ENCODE results near the gene CA9.

The CA9 gene

DNA sequence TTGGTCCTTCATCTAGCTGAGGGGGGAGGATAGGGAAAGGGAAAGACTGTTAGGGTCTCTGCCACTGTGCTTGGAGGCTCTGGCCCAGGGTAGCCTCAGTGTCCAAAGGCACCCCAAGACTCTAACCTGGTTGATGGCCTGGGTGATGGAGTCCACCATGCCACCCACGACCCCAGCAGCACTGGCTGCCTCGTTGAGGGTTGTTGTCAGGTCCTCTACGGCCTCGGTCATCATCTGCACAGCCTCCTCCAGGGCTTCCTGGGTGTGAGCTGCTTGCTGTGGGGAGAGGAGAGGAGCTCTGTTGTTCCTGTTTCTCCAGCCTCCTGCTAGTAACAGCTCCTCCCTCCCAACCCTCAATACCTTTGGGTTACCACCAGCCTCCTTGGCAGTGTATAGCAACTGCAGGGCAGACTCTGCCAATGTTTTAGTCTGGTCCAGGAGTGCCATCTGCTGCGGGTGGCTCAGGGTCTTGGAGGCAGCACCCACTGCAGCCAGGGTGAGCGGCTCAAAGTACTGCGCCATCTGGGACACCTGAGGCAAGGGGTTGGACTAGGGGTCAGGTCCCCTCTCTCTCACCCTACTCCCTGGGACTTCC lies 32.2 kb downstream of the CA9 start:
- no peak for TF ChIP-seq CTCF (IDR thresholded peaks at IDR 0.05; ENCODE audit: control insufficient read depth, extremely low read depth, insufficient read depth)
- DNase-seq (ENCODE audit: low read depth) = no peak
- H3K4me3 ChIP-seq (ENCODE audit: low read depth, low read length) = no peak overlapping the region

- no peak overlapping the region for H3K4me3 ChIP-seq (ENCODE audit: low read depth, low read length)
- no peak for DNase-seq (ENCODE audit: low read depth)
- no peak for TF ChIP-seq CTCF (IDR thresholded peaks at IDR 0.05; ENCODE audit: control insufficient read depth, extremely low read depth, insufficient read depth)
Observed at GRCh38 chr9:35706951-35707350, 33.2 kb downstream of the CA9 start.

- no peak for DNase-seq (ENCODE audit: low read depth)
- no peak for TF ChIP-seq CTCF (IDR thresholded peaks at IDR 0.05; ENCODE audit: control insufficient read depth, extremely low read depth, insufficient read depth)
- no peak overlapping the region for H3K4me3 ChIP-seq (ENCODE audit: low read depth, low read length)
Observed at GRCh38 chr9:35708146-35708545, 34.4 kb downstream of the CA9 start.

GRCh38 chr9:35710818-35711500 lies 37.2 kb downstream of the CA9 start:
- TF ChIP-seq CTCF (IDR thresholded peaks at IDR 0.05; ENCODE audit: control insufficient read depth, extremely low read depth, insufficient read depth) = no peak
- no peak for DNase-seq (ENCODE audit: low read depth)
- H3K4me3 ChIP-seq (ENCODE audit: low read depth, low read length) = no peak overlapping the region

GRCh38 chr9:35711501-35712428 lies 38.0 kb downstream of the CA9 start:
- no peak for DNase-seq (ENCODE audit: low read depth)
- no peak overlapping the region for H3K4me3 ChIP-seq (ENCODE audit: low read depth, low read length)
- no peak for TF ChIP-seq CTCF (IDR thresholded peaks at IDR 0.05; ENCODE audit: control insufficient read depth, extremely low read depth, insufficient read depth)

DNA sequence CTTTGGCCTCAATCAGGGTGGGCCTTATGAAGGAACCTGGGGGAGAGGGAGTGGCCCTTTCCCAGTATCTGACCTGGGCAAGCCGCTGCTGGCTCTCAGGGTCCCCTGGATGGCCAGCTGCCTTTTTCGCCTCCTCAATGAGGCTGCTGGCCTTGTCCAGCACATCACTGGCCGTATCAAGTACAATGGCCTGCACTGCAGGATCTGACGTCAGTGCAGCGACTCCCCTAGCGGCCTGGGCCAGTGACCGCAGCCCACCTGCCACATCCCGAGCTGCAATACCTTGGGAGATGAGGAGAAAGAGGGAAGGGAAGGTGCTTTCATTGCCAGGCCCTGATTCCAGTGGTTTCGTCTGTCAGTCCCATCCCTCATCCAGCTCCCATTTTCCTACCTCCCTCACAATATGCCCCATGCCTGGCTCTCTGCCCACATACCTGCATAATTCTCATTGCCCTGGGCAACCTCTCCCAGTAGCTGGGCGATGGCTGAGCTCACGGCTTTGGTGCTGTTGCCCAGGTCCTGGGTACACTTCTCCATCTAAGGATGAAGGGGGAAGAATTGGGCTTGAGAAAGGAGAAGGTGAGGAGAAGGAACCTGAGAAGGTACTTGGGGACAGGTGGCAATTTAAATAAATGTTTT lies 39.2 kb downstream of the CA9 start:
- no peak for DNase-seq (ENCODE audit: low read depth)
- TF ChIP-seq CTCF (IDR thresholded peaks at IDR 0.05; ENCODE audit: control insufficient read depth, extremely low read depth, insufficient read depth) = no peak
- H3K4me3 ChIP-seq (ENCODE audit: low read depth, low read length) = no peak overlapping the region

Measured in LNCaP clone FGC (cell line).